ENCODE measurements around the gene CORIN.

GRCh38 chr4:47746122-47746521, 91.7 kb downstream of the CORIN start:
- TF ChIP-seq REST (IDR thresholded peaks at IDR 0.05; ENCODE audit: borderline replicate concordance) (no peak), EZH2 (IDR thresholded peaks at IDR 0.05; ENCODE audit: borderline replicate concordance, insufficient read depth, low read length, poor library complexity, severe bottlenecking) (no peak), CTCF (IDR thresholded peaks at IDR 0.05; ENCODE audit: poor library complexity, severe bottlenecking) (no peak), SMC3 (conservative IDR thresholded peaks at IDR 0.05; ENCODE audit: poor library complexity) (no peak), EP300 (conservative IDR thresholded peaks at IDR 0.05; ENCODE audit: poor library complexity, severe bottlenecking) (no peak), MXI1 (conservative IDR thresholded peaks at IDR 0.05; ENCODE audit: poor library complexity, severe bottlenecking) (no peak), RAD21 (conservative IDR thresholded peaks at IDR 0.05) (no peak)
